GM12873 (cell line): ENCODE data around the gene ZNF613.

Experiments
- TF ChIP-seq, protein P1 (sequence below): IDR thresholded peaks from 2 replicates; pipeline ENCODE4 v1.5.1; 2012; ENCODE audit warnings: low read depth, mild to moderate bottlenecking, moderate library complexity, low read length, control low read depth; ENCODE audit not compliant: insufficient read depth; ENCODE audit errors: missing control alignments

The ZNF613 gene

DNA sequence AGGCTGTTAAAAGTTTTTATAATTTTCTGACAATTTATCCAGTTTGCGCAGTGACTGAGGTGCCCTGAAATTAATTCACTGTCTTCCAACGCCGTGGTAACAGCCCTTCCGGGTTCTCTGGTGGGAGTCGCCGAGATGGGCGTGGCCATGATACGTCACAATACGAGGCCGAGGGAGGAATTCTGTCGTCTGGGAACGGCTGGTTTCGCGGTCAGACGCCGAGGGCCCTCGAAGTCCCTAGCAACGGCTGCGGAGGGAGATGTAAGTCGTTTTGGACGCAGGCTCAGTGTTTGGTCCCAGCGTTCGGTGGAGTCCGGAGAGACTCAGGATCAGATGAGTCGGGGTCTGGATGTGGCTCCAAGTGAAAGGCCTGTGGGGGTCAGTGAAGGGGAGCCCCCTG is 21.7 kb downstream of the ZNF613 start:
- TF ChIP-seq, protein P1, sequence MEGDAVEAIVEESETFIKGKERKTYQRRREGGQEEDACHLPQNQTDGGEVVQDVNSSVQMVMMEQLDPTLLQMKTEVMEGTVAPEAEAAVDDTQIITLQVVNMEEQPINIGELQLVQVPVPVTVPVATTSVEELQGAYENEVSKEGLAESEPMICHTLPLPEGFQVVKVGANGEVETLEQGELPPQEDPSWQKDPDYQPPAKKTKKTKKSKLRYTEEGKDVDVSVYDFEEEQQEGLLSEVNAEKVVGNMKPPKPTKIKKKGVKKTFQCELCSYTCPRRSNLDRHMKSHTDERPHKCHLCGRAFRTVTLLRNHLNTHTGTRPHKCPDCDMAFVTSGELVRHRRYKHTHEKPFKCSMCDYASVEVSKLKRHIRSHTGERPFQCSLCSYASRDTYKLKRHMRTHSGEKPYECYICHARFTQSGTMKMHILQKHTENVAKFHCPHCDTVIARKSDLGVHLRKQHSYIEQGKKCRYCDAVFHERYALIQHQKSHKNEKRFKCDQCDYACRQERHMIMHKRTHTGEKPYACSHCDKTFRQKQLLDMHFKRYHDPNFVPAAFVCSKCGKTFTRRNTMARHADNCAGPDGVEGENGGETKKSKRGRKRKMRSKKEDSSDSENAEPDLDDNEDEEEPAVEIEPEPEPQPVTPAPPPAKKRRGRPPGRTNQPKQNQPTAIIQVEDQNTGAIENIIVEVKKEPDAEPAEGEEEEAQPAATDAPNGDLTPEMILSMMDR = no peak

DNA sequence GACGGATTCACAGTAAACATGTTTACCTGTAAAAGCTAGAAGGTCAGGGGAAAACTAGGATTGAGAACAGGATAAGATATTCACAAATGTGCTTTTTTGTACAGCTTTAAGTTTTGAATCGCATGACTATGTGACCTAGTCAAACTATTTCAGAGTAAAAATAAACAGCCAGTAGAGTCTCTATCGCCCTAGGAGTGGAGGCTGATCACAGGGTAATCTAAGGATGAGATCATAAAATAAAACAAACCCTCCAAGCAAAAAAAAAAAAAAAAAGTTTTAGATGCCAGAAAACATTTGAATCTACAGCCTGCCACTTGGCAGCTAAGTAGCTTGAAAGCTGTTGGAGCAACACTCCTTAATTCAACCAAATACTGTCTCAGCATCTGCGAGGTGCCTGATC is 32.5 kb downstream of the ZNF613 start:
- TF ChIP-seq, protein P1 = no peak

DNA sequence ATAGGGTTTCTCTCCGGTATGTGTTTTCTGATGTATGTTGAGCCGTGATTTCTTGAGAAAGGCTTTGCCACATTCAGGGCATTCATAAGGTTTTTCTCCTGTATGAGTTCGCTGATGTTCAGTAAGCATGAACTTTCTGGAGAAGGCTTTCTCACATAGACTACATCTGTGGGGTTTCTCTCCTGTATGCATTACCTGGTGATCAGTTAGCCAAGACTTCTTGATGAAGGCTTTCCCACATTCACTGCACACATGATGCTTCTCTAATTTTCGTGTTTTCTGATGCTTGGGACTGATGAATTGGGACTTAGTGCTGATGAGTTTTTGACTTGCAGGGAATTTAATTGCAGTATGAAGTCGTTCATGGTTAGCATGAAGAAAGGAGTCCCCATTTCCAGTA is 38.3 kb downstream of the ZNF613 start:
- TF ChIP-seq, protein P1 = no peak

DNA sequence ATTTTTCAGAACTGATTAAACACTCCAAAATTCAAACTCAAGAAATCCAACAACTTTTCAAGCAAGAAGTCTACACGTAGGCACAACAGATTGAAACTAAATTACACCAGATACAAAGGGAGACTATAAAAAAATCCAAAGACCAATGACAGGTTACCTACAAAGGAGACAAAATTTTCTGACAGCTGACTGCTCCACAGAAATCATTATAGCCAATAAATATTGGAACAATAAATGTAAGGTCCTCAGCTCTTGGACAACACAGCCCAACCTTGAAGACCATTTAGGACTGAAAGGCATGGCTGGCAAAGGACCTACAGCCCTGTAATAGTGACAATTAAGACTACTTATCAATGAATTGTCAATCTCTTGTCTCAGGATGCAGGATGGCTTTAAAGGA is 43.4 kb downstream of the ZNF613 start:
- TF ChIP-seq, protein P1 = no peak

DNA sequence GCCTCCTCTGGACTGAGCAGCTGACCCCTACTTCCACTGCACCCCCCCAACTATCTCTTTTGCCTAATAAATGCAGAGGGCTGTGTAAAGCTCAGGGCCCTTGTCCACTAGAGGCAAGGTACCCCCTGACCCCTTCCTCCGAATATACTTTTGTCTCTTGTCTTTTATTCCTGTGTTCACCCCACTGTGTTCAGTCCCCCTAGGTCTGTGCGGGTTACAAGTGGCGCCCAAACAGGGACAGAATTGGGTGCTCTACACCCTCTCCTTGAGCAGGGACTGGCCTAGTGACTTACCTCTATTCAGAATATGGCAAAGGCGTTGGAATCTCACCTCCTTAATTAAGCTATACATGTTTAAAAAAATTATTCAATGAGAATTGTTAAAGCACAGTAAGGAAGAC is 44.4 kb downstream of the ZNF613 start:
- TF ChIP-seq, protein P1 = no peak

DNA sequence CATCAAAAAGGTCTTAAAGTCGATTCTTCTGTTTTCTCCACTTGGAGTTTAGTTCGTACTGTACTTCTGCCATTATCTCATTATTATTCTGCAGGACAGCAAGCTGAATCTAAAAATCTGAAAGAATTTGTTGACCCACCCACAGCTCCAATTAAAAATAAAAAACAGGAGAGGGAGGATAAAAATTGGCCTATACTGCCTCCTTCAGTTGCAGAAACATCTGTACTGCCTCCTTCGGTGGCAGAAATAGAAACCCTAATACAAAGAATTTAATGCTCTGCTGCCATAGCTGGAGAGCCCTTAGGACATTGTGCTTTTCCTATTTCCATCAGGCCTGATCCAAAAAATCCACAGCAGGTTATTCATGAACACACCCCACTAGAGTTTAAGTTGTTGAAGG is 49.6 kb downstream of the ZNF613 start:
- TF ChIP-seq, protein P1 = no peak

DNA sequence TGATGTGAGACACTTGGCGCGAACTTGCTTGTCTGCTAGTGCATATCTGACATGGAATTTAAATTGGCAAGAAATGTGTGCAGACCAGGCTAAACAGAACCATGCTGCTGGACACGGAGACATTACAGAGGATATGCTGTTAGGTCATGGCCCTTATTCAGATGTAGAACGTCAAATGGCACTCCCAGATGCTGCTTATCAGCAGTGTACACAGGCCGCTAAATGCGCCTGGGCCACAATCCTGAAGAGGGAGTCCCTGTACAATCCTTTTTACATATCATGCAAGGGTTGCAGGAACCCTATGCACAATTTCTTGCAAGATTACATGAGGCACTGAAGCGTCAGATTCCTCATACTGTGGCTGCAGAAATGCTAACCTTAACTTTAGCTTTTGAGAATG is 50.1 kb downstream of the ZNF613 start:
- TF ChIP-seq, protein P1 = no peak
